ENCODE measurements around the gene SLC25A33.
"Not testable (repeated sequence)": the region's sequence is repeated elsewhere in the genome, so short reads cannot be mapped to it uniquely, and the experiment has no call there.

Gene SLC25A33

DNA sequence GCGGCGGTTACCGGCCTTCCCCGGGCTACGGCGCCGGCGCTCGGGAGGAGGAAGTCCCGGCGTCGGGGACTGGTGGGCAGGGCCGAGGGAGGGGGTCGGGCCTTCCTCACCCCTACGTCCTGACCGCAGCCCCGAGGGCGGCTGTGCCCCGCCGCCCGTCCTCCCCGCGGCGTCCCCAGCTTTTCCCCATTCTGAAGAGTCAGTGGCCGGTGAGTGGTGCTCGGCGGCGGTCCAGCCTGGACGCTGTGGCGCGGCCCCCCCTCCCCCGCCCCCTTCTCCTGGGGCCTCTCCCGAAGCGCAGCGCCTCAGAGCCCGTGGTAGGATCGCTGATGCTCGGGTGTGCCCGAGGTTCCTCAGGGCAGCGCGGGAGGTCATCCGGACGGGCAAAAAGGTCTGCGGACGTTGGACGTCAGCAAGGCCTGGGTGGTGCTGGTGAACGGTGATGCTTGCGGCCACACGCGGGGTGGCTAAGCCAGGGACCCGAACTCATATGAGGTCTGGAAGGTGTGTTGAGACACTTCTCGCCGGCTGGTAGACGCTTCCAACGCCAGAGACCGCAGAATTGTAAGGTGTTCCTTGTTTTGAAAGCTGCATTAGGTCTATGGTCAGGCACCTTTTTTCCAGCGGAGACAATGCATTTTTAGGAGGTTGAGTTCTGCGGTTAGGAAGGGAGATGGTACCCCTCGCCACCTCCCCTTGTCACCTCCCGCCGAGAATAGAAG lies 725 bp downstream of the SLC25A33 start:
- FAIRE-seq, result no peak

DNA sequence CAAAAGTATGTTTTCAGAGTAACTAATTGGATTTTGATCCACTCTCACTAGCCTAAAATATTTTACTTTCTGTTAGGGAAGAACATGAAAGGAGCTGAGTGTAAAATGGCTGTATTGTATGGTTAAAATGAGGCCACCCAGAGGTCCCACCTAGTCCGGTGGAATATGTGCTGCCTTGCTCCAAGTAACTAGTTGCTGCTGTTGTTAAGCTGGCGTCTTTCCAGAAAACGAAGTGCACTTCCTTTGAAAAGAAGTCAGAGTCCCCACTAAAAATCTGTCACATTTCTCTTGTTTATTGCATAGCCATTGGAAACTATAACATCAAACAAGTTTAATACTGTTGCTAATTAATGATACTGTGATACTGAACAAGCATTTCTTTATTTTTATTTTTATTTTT lies 3.2 kb downstream of the SLC25A33 start:
- FAIRE-seq, result no peak

DNA sequence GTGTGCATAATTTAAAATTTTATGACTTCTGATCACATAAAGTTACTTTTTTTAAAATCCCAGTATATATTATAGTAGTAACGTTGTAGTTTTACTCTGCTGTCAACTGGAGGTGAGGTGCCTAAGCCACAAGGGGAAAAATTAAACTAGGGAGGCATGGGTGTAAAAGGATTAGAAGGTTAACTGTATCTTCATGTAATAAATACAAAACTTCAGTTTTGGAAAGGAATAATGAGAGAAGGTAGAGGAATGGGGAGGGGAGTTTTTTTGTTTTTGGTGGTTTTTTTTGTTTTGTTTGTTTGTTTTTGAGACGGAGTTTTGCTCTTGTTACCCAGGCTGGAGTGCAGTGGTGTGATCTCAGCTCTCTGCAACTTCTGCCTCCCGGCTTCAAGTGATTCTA lies 5.7 kb downstream of the SLC25A33 start:
- FAIRE-seq, result no peak

DNA sequence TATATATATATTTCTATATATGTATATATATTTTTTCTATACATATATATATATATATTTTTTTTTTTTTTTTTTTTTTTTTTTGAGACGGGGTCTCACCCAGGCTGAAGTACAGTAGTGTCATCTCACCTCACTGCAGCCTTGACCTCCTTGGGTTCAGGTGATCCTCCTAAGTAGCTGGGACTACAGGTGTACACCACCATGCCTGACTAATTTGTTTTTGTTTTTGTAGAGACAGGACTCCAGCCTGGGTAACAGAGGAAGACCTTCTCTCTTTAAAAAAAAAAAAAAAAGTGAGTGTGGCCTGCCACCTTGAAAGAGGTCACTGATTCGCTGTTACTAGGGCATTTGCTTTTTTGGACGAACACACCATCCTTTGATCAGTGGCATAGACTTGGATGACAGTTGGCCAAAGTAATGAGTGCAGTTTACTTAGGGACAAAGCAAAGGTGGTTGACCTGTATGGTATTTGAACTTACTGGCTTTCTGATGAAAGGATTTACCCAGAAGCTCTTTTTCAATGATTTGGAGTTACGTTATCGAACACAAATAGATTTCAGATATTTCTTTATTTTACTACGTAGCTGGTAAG lies 10.8 kb downstream of the SLC25A33 start:
- no peak for FAIRE-seq

DNA sequence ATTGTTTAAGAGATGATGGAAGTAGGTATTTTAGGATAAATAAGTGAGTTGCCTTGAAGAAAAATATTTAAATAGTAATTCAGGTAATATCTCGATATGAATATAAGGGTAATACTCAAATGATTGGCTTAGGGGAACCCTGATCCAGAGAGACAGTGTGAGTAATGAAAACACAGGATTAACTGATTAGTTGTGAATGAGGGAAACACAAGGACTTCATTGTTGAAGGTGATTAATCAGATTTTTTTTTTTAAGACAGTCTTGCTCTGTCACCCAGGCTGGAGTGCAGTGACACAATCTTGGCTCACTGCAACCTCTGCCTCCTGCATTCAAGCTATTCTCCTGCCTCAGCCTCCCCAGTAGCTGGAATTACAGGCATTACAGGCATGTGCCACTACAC lies 12.7 kb downstream of the SLC25A33 start:
- no peak for FAIRE-seq

DNA sequence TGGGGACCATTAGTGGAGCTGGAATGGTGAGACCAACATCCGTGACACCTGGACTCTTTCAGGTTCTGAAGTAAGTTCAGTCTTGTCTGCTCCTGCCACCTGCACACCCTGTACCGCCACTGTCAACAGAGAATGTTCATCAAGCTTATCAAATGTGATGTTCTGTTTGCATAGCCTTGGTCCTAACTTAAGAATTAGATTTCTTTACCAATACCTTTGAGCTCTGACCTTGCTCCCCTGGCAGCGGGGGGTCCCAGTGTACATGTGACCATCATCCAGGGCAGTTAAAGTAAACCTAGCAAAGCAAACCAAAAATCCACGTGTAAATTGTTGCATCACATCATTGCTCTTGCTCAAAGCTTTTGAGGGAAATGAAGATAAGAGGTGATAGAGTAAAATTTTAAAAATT lies 14.5 kb downstream of the SLC25A33 start:
- no peak for FAIRE-seq

DNA sequence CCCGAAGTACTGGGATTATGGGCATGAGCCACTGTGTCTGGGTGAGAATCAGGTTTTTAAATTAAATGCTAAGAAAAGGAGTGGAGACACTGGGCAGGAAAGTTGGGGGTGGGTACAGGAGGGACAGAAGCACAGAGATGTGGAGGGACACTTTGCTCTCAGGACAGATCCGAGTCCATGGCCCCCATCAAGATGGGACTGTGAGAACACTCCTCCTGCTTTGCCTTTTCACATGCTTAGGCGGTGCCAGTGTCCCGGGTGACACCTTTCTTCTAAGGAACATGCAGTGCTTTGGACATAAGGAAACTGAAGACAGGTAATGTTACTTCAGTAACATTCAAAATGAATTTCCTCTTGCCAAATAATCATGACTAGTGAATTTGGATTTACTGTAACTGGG lies 16.7 kb downstream of the SLC25A33 start:
- FAIRE-seq, result no peak

DNA sequence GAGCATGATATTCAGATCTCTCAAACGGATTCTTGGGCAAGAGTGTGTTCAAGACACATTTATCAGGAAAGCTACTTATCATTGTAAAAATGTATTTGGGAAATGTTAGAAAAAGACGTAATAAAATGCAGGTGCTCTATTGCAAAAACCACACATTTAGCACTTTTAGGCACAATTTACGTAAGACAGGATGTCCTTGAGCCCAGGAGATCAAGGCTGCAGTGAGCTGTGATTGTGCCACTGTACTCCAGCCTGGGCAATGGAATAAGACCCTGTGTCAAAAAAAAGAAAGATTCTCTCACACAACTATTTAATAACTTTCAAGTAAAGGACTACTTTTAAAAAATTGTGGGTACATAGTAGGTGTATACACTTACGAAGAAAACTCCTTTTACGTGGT lies 18.4 kb downstream of the SLC25A33 start:
- no peak for FAIRE-seq

DNA sequence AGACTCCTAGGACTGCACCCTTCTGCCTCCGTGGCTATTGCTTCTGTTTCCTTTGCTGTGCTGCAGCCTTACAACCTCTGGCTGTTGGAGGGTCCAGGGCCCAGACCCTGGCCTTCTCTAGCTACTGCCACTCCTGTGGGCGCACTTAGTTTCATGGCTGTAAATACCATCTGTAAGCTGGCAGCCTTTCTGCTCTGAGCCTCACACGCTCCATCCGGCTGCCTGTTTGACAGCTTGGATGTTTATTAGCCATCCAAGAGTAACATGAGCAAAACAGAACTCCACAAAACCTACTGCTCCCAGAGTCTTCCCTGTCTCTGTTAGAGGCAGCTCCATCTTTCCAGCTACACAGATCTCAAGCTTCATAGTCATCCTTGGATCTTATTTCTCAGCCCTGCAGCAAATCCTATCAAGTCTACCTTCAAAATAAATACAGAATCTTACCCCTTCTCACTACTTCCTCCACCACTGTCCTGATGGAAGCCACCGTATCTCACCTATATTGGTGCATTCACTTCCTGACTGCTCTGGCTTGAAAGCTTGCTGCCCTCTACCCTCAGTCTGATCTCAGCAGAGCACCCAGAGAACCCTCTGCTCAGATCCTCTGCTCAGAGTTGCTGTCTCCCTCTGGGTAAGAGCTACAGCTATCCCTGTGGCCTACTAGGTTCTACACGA lies 19.1 kb downstream of the SLC25A33 start:
- FAIRE-seq, result no peak

DNA sequence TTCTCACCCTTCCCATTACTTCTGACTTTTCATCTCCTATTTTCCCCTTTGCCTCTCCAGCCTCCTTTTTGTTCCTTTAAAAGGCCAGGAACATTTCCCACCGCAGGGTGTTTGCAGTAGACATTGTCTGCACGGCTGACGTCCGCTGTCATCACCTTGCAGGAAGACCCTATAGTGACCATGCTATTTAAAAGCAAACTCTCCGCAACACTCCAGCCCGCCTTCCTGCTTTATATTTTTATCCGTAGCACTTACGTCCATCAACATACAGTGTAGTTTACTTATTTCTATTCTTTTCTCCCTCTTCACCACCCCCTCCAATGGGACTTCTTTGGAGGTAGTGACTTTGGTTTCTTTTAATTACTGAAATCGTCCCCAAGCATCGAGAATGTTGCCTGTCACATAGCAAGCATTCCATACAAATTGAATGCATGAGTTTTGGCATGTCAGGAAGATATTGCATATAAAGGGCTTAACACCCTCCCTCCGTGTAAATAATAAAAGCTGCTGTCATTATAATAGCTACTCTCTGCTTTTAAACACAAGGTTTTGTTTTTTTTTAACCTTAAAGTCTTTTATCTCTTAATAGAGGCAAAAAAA lies 19.8 kb downstream of the SLC25A33 start:
- no peak for FAIRE-seq

DNA sequence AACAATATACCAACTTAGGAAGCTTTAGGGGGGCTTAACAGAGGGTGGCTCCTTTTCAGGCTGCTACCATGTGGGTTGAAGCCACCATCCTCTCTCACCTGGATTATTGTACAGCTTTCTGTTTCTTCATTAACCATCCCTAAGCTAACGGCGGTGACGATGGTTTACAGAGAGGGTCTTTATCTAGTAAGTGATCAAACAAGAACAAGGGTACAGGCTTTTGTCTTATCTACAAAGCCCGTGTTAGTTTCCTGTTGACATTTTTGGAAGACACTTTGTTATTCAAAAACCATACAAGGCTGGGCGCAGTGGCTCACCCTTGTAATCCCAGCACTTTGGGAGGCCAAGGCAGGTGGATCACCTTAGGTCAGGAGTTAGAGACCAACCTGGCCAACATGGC lies 20.4 kb downstream of the SLC25A33 start:
- no peak for FAIRE-seq

DNA sequence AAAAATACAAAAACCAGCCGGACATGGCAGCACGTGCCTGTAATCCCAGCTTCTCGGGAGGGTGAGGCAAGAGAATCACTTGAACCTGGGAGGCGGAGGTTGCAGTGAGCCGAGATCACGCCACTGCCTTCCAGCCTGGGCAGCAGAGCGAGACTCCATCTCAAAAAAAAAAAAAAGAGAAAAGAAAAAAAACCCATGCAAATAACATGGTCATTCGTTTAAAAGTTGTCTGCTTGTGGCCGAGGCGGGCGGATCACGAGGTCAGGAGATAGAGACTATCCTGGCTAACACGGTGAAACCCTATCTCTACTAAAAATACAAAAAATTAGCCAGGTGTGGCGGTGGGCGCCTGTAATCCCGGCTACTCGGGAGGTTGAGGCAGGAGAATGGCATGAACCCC lies 20.8 kb downstream of the SLC25A33 start:
- FAIRE-seq, result not testable (repeated sequence)

DNA sequence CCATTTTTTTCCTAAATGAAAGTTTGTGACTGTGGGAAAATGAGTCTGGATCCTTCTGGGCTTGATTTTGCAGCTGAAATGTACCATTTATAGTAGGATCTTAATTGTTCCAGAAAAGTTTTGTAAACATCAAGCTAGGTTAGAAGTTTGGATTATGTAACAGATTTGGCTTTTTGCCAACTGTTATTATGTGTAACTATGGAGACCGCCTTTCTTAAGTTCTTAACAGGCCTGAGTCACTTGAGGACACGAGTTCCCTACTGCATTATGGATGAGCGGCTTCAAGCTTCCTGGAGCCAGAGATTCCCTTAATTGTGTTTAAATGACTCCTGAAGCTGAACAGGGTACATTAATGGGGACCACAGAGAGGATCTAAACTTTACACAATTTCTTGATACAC lies 22.2 kb downstream of the SLC25A33 start:
- no peak for FAIRE-seq

DNA sequence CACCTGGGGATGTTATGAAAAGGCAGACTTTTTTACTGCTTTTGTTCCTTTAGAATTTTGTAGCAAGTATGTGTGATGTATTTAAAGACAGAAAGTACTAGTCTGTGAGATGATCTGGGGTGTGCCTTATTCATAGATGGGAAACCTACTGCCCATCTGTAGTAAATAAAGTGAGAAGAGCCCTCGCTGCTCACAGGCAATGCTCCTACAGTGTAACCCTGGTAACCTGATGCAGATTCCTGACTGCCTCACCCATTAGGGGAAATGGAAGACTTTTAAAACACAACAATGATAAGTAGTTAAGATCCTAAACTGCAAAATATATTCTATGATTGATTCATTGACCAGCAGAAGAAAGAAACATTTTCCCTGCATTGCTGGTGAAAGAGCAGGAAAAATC lies 30.0 kb downstream of the SLC25A33 start:
- FAIRE-seq, result no peak

DNA sequence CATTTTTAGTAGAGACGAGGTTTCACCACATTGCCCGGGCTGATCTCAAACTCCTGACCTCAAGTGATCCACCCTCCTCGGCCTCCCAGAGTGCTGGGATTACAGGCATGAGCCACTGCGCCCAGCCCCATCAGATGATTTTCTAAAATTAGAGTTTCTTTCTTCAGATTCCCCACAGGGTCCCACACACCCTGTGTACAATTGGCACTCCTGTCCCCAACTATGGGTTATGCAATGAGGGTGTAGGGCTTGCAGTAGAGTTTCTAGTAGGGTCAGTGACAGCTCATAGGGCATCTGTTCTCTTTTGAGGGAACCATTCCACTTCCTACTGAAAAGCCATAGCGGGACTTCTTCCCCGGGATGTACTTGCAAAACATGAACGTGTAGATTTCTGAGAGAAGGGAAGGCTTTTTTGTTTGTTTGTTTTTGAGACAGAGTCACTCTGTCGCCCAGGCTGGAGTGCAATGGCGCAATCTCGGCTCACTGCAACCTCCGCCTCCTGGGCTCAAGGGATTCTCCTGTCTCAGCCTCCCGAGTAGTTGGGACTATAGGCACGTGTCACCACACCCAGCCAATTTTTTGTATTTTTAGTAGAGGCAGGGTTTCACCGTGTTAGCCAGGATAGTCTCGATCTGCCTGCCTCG lies 31.7 kb downstream of the SLC25A33 start:
- FAIRE-seq, result not testable (repeated sequence)

DNA sequence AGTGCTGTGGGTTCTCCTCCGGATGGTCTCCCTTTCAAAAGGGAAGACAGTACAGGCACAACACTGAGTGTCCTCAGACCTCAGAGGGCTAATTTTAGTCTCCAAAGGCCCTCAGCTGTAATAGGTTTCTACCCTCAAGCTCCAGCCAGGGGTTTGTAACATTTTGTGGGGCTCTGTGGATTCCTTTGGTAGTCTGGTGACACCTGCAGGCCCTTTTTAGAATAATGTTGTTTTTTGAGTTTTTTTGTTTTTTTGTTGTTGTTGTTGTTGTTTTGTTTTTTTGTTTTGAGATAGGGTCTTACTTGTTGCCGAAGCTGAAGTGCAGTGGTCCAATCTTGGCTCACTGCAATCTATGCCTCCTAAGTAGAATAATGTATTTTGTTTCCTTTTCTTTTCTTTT lies 34.5 kb downstream of the SLC25A33 start:
- FAIRE-seq, result no peak

DNA sequence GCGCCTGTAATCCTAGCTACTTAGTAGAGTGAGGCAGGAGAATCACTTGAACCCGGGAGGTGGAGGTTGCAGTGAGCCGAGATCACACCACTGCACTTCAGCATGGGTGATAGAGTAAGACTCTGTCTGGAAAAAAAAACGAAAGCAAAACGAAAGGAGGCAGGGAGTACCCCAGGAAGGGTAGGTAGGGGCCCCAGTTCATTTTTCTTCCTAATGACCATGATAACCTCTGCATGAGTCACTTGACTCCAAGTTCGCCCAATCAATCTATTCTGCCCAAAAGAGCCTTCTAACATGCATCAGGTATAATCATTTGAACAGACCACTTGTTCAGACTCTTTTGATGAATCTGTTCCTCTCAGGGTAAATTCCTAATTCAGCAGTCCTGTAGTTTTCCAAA lies 36.2 kb downstream of the SLC25A33 start:
- FAIRE-seq, result no peak

DNA sequence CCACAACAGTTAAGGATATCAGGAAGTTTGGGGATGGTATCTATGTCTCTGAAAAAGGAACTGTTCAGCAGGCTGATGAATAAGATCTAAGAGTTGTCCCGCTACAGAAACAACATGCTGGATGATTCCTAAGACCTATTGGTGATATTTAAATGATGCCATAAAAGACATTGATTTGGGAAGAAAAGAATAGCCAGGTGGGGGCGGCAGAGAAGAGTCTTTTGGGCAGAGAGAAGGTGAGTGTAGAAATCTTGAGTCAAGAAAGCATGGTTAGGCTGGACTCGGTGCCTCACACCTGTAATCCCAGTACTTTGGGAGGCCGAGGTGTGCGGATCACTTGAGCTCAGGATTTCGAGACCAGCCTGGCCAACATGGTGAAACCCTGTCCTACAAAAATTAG lies 37.6 kb downstream of the SLC25A33 start:
- FAIRE-seq, result no peak

DNA sequence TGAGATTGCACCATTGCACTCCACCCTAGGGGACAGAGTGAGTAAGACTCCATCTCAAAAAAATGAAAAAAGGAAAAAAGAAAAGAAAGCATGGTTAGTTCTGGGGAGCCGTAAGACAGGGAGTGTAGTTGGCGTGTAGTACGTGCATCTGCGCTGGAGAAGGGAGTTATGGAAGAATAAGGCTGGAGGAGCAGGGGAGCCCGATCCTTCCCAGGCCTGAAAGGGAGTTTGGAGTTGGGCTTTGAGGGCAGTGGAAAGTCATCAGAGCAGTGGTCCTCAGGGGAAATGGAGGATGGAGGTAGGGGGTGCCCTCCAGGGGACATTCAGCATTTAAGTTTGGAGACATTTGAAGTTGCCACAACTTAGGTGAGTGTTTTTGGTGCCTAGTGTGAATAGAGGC lies 38.2 kb downstream of the SLC25A33 start:
- FAIRE-seq, result no peak

DNA sequence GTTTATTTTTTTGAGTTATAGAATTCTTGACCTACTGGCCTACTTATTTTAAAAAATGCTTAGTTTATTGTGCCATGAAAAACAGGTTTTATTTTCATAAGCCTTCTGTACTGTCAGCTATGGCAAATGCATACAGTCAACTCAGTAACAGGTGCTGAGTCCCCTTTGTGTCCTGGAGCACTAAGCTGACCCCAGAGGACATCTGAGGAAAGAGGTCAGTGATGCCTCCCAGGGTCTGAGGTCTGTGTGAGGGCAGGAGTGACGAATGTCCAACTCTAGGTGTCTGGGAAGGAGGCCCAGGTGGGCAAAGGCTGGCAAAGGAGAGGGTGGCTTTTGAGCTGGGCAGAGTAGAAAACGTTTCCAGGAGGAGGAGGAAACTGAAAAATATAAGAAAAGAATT lies 41.7 kb downstream of the SLC25A33 start:
- no peak for FAIRE-seq

DNA sequence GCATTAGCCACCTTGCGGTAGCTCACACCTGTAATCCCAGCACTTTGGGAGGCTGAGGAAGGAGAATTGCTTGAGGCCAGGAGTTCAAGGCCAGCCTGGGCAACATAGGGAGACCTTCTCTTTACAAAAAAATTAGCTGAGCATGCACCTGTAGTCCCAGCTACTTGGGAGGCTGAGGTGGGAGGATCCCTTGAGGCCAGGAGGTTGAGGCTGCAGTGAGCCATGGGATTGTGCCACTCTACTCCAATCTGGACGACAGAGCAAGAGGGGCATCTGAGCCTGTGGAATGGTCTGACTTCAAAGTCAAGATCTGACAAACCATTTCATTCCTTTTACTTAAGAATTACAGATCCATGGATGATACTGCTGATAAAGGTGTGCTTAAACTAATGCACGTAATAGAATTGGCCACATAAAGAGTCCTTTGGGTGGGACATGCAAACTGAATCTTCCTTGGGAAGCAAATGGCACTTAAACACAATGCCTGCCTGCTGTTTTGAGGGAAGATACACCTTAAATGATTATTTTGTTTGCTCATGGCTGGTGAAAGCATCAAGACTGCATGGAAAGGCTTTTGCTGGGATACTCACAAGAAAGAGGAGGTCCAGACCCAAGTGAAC lies 47.0 kb downstream of the SLC25A33 start:
- no peak for FAIRE-seq

DNA sequence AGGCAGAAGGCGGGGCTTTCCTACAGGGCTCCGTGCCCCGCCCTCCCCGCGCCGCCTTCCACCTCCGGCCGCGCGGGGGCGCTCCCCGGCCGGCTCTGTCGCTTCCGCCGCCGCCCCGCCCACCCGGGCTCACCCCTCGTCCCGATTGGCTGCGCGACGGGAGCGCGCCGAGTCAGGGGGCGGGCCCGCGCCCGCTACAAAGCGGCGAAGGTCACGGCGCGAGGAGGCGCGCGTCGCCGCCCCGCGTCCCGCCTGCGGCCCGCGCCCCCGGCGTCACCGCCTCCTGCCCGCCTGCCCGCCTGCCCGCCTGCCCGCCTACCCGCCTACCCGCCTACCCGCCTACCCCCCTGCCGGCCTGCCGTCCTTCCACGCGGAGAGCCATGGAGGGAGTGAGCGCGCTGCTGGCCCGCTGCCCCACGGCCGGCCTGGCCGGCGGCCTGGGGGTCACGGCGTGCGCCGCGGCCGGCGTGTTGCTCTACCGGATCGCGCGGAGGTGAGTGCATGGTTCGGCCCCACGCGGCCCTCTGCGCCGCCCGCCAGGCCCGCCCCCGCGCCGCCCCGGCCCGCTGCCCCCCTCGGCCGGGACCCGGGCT lies 49.4 kb downstream of the SLC25A33 start, which contains the start of gene TMEM201:
Gene TMEM201 (plus strand): TSS at position 361 of the 593 bp plus-strand sequence. CDS start 20 bp downstream, at position 381.
- FAIRE-seq, result no peak

Measured in A204.1 (cell line).